HG03025 (cell line): Measurements from ENCODE around the gene MTSS2.

ENCODE experiments used
- ATAC-seq: cut with Tn5 transposase; IDR thresholded peaks from one replicate; pipeline ENCODE4 v1.9.1; 2021; ENCODE audit warnings: mild to moderate bottlenecking, moderate library complexity; ENCODE audit not compliant: unreplicated experiment, low FRiP score

MTSS2 gene

DNA sequence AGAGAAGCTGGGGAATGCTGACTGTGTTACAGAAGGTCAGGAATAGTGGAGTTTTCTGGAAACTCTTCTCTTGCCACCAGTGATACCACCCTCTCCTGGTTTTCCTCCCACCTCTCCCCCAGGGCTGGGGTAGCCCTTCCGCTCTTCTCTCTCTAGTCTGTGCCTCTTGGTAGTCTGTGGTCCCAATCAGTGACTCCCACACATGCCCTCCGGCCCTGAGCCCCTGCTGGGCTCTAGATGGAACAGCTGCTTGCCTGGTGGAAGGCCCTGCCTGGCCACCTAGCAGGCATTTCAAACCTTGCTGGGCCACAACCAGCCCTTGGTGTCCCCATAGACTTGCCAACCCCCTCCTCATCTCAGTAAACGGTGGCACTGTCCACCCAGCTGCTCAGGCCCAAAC lies 15.2 kb upstream of the MTSS2 start:
- no peak for ATAC-seq

DNA sequence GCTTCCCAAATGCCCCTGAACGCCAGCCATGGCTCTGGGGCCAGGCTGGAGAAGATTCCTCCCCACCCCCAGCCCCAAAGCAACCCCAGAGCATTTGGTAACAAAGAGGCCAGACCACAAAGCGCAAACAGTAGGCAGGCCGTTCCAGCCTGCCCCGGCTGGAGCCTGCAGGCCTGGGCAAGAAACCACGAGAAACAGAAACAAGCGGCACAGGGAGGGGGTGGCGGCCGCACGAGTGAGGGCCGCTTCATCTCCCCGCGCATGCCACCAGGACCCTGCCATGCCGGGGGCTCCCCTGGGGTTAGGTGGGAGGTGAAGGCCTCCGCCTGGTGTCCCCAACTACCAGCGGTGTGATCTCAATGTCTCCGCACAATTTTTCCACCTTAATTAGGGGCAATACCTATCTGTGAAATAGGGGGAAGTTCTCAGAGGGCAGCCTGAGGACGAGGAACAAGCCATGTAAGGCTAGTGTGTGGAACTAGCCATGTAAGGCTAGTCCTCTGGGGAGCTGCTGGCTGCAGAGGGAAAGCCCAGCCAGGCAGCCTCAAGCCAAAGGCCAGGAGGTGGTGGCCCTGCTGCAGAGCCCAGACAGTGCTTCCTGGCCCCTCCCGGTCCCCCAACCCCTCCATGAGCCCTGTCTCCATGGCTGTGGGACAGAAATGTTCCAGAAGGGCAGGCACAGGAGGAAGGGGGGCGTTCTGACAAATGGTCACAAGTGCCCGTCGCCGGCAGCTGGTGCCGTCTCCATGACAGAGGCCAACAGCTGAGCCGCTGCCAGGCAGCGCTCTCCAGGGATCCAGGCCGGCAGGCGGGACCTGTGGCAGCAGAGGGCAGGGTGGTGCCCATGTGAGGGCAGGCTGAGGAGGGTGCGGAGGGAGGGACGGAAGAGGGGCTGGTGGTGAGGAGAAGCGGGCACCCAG lies 14.5 kb upstream of the MTSS2 start:
- no peak for ATAC-seq

DNA sequence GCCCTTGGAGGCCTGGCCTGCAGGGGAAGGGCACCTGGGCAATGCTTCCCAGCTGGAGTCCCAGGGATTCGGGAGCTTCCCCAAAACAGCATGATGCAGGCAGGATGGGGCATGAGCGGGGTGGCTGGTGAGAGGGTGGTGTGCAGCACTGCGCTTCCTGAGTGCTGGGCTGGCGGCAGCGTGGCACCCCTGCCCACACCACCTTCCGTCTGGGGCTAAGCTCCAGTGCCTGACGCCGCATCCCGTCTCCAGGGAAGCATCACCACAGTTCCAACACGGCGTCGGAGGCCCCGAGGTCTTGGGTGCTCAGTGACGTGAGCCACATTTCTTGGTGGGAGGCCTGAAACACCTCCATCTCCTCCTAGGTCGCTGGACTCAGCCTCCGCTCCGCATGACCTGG lies 13.8 kb upstream of the MTSS2 start:
- no peak for ATAC-seq

- ATAC-seq, result no peak
These were observed 13.0 kb upstream of the MTSS2 start for GRCh38 chr16:70698901-70699300.

- ATAC-seq, result no peak
These were observed 11.8 kb upstream of the MTSS2 start for GRCh38 chr16:70697594-70698170.

- no peak for ATAC-seq
These were observed 11.2 kb upstream of the MTSS2 start for GRCh38 chr16:70696952-70697593.

GRCh38 chr16:70696355-70696754 lies 10.5 kb upstream of the MTSS2 start:
- ATAC-seq, result no peak

DNA sequence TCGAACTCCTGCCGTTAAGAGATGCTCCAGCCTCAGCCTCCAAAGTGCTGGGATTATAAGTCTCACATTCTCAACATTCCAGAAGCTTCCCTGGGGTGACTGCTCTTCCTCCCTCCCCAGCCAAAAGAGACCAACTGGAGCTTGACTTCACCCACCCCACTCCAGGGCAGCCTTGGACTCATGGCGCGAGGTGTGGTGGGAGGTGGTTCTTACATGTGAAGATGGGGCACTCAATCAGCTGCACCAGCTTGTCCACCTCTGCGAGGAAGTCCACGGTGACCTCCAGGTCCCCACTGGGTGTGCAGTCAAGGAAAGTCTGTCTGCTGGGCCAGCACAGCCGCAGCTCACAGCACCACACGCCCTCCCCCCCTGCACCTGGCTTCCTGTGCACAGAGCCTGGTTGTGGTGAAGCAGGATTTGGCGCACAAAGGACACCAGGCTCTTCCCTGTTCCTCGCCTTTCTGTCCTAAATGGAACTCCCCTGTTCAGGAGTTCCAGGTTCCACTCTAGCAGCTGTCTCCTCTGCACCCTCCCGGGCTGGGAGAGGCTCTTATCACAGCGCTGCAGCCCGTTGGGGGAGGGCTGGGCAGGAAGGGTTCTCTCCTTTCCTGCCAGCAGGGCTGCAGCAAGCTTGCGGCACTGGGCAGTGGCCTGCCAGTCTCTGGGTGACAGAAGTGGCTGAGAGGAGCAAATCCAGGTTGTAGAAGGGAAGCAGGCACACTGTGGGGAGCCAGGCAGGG lies 9.6 kb upstream of the MTSS2 start:
- ATAC-seq, result no peak

GRCh38 chr16:70694868-70695218 lies 9.0 kb upstream of the MTSS2 start:
- ATAC-seq, result no peak

DNA sequence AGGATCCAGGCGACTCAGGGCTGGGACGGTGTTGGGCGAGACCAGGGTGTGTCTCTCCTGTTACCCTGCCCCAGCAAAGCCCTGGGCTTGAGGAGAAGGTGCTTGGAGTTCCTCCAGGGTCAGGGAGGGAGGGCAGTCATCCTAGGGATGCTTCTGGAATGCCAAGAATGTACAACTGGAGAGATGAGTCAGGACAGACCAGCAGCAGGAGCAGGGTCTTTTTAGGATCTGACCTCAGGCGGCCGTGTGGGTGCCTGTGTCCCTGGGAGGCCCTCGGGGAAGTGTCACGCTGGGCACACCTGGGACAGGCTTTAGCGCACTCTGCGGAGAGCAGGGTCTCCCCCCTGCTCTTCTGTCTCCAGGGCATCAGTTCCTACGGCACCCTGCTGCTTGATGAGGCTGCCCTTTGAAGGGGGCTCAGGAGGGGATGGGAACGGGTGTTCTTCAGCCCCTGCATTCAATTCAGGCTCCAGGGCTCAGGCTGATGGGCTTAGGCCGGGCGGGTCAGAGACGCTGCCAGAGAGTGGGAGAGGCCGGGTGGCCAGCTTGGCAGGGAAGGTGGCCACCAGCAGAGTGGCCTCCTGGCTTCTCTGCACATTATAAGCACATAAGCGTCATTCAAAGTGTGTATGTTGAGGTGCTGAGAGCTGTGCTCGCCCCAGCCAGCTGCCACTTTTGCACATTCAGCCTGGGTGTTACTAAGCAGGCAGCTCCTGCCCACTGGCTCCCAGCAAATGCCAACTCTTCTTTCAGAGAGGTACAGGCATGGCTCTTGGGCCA lies 8.4 kb upstream of the MTSS2 start:
- no peak for ATAC-seq

GRCh38 chr16:70692873-70693671 lies 7.2 kb upstream of the MTSS2 start:
- no peak for ATAC-seq

DNA sequence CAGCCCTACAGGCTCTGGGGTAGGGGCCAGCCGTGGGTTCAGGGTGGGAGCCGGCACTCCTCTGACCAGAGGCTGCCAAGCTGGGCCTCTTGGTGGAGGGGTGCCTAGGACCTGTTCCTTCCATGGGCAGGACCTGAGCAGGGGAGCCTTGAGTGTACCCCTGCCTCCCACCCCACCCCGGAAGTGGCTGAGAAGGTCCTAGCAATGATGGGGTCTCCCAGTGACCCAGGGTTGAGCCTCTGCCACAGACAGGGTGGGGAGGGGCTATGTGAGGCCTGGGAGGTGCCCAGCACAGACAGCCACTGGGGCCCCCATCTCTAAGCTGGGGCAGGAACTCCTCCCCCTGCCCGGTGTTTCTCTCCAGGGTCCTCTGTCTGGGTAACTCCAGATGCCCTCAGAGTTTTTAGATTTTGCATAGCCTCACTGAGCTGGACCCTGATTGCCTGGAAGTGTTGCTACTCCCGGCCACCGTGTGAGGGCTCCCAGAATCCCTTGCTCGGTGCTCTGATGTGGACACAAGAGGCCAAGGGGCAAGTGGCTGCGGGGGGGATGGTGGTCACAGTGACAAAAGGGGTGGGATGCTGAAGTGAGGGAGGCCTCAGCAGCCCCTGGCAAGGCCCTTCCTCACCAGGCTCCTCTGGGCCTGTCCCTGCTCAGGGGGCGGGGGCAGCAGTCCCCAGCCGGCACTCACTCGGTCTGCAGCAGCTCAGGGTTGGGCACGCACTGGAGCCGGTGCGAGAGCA lies 6.4 kb upstream of the MTSS2 start:
- ATAC-seq, result no peak

- no peak for ATAC-seq
These were observed 5.6 kb upstream of the MTSS2 start for GRCh38 chr16:70691223-70692129.

DNA sequence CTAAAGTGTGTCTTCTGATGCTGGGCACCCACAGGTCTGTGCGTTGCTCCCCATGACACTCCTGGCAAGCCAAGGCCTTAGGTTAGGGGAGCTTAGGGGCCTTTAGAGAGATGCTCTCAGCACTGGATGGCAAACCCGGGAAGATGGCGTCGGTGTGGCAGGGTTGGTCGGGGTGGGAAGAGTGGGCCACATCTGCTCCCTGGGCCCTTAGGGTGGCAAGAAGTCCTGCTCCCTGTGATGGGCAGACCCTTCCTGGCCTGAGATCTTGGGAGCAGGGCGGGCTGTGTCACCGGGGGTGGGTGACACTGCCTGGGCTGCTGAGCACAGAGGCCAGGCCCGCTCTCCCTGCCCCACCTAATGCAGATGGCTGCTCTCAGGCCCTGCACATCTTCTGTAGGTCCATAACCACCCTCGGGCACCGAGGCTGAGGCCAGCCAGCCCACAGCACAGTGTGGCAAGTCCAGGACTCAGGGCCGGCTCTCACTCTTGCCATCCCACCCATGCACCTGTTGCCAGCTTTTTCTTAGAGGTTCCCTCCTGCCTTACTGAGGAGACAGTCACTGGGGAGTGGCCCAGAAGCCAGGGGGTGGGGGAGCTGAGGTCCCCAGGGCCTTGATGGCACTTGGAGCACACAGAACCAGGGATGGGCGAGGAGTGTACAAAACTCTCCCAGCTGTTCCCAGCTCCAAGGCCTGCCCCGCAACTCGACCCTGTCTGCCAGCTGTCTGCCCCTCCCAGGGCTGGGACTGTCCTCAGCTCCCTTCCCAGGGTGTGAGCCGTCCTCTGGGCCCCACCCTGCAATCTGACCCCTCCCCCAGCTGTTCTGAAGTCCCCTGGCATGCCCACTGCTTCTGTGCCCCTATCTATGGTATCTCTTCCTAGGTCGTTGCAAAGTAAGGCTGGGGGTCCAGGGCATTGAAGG lies 4.4 kb upstream of the MTSS2 start:
- no peak for ATAC-seq

DNA sequence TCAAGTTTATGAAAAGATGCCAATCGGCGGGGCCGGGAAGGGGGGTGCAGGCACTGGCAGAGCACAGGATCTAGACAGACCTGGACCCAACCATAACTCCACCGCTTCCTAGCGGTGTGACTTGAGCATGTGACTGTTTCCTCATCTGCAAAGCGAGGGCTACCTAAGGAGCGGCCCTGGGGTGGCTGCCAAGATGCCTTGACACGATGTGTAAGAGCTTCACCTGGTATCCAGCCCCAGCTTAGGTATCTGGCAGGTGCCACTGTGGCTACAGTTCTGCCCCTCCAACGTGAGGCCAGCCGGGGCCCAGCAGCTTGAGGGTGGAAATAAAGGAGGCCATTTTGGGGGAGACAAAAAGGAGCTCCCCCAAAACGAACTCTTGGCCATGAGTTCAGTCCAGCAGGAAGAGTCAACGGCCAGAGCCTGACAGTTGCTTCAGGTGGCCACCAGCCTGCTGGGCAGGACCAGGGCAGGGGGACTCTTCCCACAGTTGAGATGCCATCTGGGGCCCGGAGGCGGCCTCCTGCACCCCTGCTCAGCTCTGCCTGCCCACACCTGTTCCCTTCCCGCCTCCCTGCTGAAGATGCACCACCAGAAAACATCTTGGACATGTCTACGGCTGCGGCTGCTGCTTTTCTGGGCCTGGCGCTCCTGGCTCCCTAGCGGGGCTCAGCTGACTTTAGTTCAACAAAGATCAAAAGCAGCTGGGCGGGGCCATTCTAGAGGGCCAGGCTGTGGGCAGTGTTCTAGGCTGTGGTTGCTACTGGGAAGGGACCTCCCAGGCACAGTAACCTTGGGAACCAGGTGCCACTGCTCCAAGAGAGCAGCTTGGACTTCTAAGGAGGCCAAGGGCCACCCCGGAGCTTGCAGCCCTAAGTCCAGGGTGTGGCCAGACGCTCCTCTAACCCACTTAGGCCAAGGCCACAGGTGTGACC lies 3.4 kb upstream of the MTSS2 start:
- no peak for ATAC-seq
